Measurements from ENCODE around the gene RAB19.

DNA sequence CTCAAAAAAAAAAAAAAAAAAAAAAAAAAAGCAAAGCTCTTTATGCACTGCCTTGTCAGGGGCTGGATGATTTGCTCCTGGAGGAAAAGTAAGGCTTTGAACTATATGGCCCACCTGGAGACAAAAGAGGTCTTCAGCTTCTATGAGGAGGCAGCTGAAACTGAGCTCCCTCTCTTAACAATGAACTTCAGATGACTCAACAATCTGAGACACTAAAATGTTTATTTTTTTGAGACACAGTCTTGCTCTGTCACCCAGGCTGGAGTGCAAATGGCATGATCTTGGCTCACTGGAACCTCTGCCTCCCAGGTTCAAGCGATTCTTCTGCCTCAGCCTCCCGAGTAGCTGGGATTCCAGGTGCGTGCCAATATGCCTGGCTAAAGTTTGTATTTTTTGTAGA, 36.7 kb downstream of the RAB19 start:
- TF ChIP-seq YY1 (tag by site-specific recombination; IDR thresholded peaks at IDR 0.05) (no peak), ZNF114 (tag by site-specific recombination; IDR thresholded peaks at IDR 0.05) (no peak), TRIM28 (IDR thresholded peaks at IDR 0.05; ENCODE audit: borderline replicate concordance, low read length) (no peak), ZNF837 (tag by site-specific recombination; IDR thresholded peaks at IDR 0.05) (no peak), ZNF549 (tag by site-specific recombination; IDR thresholded peaks at IDR 0.05) (no peak), SP2 (tag by site-specific recombination; IDR thresholded peaks at IDR 0.05) (no peak)
- TF ChIP-seq, protein P1, sequence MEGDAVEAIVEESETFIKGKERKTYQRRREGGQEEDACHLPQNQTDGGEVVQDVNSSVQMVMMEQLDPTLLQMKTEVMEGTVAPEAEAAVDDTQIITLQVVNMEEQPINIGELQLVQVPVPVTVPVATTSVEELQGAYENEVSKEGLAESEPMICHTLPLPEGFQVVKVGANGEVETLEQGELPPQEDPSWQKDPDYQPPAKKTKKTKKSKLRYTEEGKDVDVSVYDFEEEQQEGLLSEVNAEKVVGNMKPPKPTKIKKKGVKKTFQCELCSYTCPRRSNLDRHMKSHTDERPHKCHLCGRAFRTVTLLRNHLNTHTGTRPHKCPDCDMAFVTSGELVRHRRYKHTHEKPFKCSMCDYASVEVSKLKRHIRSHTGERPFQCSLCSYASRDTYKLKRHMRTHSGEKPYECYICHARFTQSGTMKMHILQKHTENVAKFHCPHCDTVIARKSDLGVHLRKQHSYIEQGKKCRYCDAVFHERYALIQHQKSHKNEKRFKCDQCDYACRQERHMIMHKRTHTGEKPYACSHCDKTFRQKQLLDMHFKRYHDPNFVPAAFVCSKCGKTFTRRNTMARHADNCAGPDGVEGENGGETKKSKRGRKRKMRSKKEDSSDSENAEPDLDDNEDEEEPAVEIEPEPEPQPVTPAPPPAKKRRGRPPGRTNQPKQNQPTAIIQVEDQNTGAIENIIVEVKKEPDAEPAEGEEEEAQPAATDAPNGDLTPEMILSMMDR (tag by site-specific recombination; IDR thresholded peaks at IDR 0.05): no peak

Measured in HEK293 (cell line).